GM19324 (cell line): ENCODE measurements around the gene CORO2B.

Experiments used
- ATAC-seq: cut with Tn5 transposase; IDR thresholded peaks from one replicate; pipeline ENCODE4 v1.9.1; 2021; ENCODE audit warnings: mild to moderate bottlenecking, moderate library complexity; ENCODE audit not compliant: unreplicated experiment, low FRiP score

CORO2B gene

GRCh38 chr15:68621535-68621934, 42.7 kb downstream of the CORO2B start:
- ATAC-seq, result no peak

GRCh38 chr15:68623301-68623892, 44.6 kb downstream of the CORO2B start:
- no peak for ATAC-seq

GRCh38 chr15:68625853-68626252, 47.1 kb downstream of the CORO2B start:
- no peak for ATAC-seq

GRCh38 chr15:68626283-68626682, 47.5 kb downstream of the CORO2B start:
- no peak for ATAC-seq

GRCh38 chr15:68626739-68627138, 47.9 kb downstream of the CORO2B start:
- no peak for ATAC-seq

GRCh38 chr15:68627476-68627875, 48.7 kb downstream of the CORO2B start:
- no peak for ATAC-seq

- no peak for ATAC-seq
Measured at GRCh38 chr15:68627995-68628394, 49.2 kb downstream of the CORO2B start.

- no peak for ATAC-seq
Measured at GRCh38 chr15:68629519-68630210, 50.9 kb downstream of the CORO2B start.

- ATAC-seq, result no peak
Measured at GRCh38 chr15:68630211-68630555, 51.4 kb downstream of the CORO2B start.

GRCh38 chr15:68630836-68631235, 52.0 kb downstream of the CORO2B start:
- ATAC-seq, result no peak

GRCh38 chr15:68631601-68632051, 52.8 kb downstream of the CORO2B start:
- ATAC-seq, result no peak

GRCh38 chr15:68632101-68632500, 53.3 kb downstream of the CORO2B start:
- ATAC-seq, result no peak

- no peak for ATAC-seq
Measured at GRCh38 chr15:68633231-68634121, 54.7 kb downstream of the CORO2B start.

- no peak for ATAC-seq
Measured at GRCh38 chr15:68634122-68634482, 55.3 kb downstream of the CORO2B start.

GRCh38 chr15:68634531-68634930, 55.7 kb downstream of the CORO2B start:
- ATAC-seq, result no peak

- ATAC-seq, result no peak
Measured at GRCh38 chr15:68635141-68635540, 56.3 kb downstream of the CORO2B start.

GRCh38 chr15:68636256-68636655, 57.5 kb downstream of the CORO2B start:
- no peak for ATAC-seq

- ATAC-seq, result no peak
Measured at GRCh38 chr15:68637767-68638404, 59.1 kb downstream of the CORO2B start.

GRCh38 chr15:68638953-68639515, 60.2 kb downstream of the CORO2B start:
- no peak for ATAC-seq

- no peak for ATAC-seq
Measured at GRCh38 chr15:68639926-68640600, 61.3 kb downstream of the CORO2B start.
